PC-3 (cell line): ENCODE results near the gene GRIPAP1. TPM values are rescaled to one million over a fixed set of nuclear protein-coding genes. Genes with fewer than 3 reads are reported as not detected.

Source experiments
- ATAC-seq: fragments of 200-7000 bp; cut with Tn5 transposase; 2 replicates; pipeline ENCODE4 v1.9.1; 2020; ENCODE audit warnings: mild to moderate bottlenecking, moderate library complexity
- BruUV-seq: library from RNA; stranded (reverse); fragments of 400-500 nt; replicated peaks from 2 replicates; lab custom pipeline; 2021; lab: Mats Ljungman, UMichigan
- CTCF ChIA-PET: fragments of 300-600 bp; sonication (Branson Sonifier 250); formaldehyde crosslinking; loops from one replicate; lab custom pipeline; 2022; ENCODE audit warnings: antibody characterized with exemption; lab: Charles Lee
- POLR2A ChIA-PET: fragments of 300-600 bp; sonication (Branson Sonifier 250); formaldehyde crosslinking; loops from one replicate; lab custom pipeline; 2022; ENCODE audit warnings: antibody characterized with exemption; ENCODE audit not compliant: unreplicated experiment; lab: Charles Lee
- DNase-seq: peaks from one replicate; pipeline ENCODE4 v3.0.0-alpha.2; 2015
- H2AFZ ChIP-seq: fragments of 300-600 bp; sonication (generic); 2 replicates; pipeline ENCODE4 v1.6.0; 2016; ENCODE audit warnings: antibody characterized with exemption, low read length
- H3F3A ChIP-seq: fragments of 300-600 bp; sonication (generic); one replicate; pipeline ENCODE4 v1.6.0; 2017; ENCODE audit warnings: antibody characterized with exemption, low read length, control low read depth, mild to moderate bottlenecking; ENCODE audit not compliant: unreplicated experiment
- H3K27ac ChIP-seq: fragments of 300-600 bp; sonication (generic); 2 replicates; pipeline ENCODE4 v1.5.1; 2016; ENCODE audit warnings: mild to moderate bottlenecking, low read length
- H3K27me3 ChIP-seq: fragments of 300-600 bp; sonication (generic); 2 replicates; pipeline ENCODE4 v1.6.1; 2016; ENCODE audit warnings: low read length, mixed read lengths
- H3K36me3 ChIP-seq: fragments of 300-600 bp; sonication (generic); 2 replicates; pipeline ENCODE4 v1.6.1; 2016; ENCODE audit warnings: low read depth, mixed run types, low read length, mixed read lengths
- H3K4me1 ChIP-seq: fragments of 300-600 bp; sonication (generic); 2 replicates; pipeline ENCODE4 v1.5.1; 2016; ENCODE audit warnings: low read length; ENCODE audit not compliant: insufficient read depth
- H3K4me2 ChIP-seq: fragments of 300-600 bp; sonication (generic); 2 replicates; pipeline ENCODE4 v1.6.0; 2016; ENCODE audit warnings: low read length
- H3K4me3 ChIP-seq: fragments of 300-600 bp; sonication (generic); 2 replicates; pipeline ENCODE4 v1.5.1; 2016; ENCODE audit warnings: mild to moderate bottlenecking, low read length, mixed read lengths
- H3K79me2 ChIP-seq: fragments of 300-600 bp; sonication (generic); 2 replicates; pipeline ENCODE4 v1.6.1; 2017; ENCODE audit warnings: low read length, mixed read lengths
- H3K9ac ChIP-seq: fragments of 300-600 bp; sonication (generic); 2 replicates; pipeline ENCODE4 v1.6.0; 2016; ENCODE audit warnings: mild to moderate bottlenecking, low read length
- H3K9me2 ChIP-seq: fragments of 300-600 bp; sonication (generic); replicated peaks from 2 replicates; pipeline ENCODE4 v1.6.1; 2016; ENCODE audit warnings: mixed run types, low read length, mixed read lengths
- H3K9me3 ChIP-seq: fragments of 300-600 bp; sonication (generic); 2 replicates; pipeline ENCODE4 v1.6.1; 2016; ENCODE audit warnings: low read length, mixed read lengths
- H4K20me1 ChIP-seq: fragments of 300-600 bp; sonication (generic); 2 replicates; pipeline ENCODE4 v1.6.1; 2016; ENCODE audit warnings: low read length, mixed read lengths
- EZH2 ChIP-seq: fragments of 300-600 bp; sonication (generic); IDR thresholded peaks from one replicate; pipeline ENCODE4 v1.6.1; 2017; ENCODE audit warnings: antibody characterized with exemption, mild to moderate bottlenecking, low read length; ENCODE audit not compliant: unreplicated experiment
- EZH2phosphoT487 ChIP-seq: fragments of 300-600 bp; sonication (generic); IDR thresholded peaks from 2 replicates; pipeline ENCODE4 v1.6.1; 2018; ENCODE audit warnings: mild to moderate bottlenecking, antibody characterized with exemption, low read length, borderline replicate concordance
- intact Hi-C: fragments of 100-400 bp; cut with micrococcal nuclease; formaldehyde crosslinking; loops from 2 replicates; pipeline ENCODE4 v1.9.0; 2023
- total RNA-seq: library from RNA; depleted of rRNA; stranded (reverse); fragments of >200 nt; gene quantifications from 2 replicates; pipeline ENCODE4 v1.2.3, GENCODE V29; 2014
- TF ChIP-seq, protein P1 (sequence below): fragments of 300-600 bp; sonication (generic); conservative IDR thresholded peaks from 2 replicates; pipeline ENCODE4 v1.5.1; 2017; ENCODE audit warnings: antibody characterized with exemption, low read depth, mild to moderate bottlenecking, low read length

GRIPAP1 gene
- total RNA-seq, 1 experiment from 2014 or later = 31.1 TPM

DNA sequence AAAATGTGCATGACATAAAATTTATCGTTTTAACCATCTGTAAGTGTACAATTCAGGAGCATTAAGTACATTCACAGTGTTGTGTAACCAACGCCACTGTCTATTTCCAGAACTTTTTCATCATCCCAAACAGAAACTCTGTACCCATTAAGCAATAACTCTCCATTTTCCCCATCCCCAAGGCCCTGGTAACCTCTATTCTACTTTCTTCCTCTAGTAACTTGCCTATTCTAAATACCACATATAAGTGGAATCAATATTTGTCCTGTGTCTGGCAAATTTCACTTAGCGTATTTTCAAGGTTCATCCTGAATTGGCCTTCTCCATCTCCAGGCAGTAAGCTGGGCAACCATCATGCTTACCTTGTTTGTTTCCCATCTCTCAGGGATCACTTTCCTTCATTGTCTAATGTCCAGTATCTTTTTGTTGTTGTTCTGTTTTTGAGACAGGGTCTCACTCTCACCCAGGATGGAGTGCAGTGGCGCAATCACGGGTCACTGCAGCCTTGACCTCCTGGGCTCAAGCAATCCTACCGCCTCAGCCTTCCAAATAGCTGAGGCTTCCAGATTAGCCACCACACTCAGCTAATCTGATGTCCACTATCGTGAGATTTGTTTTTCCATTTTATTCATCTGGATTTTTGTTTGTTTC lies 17.7 kb upstream of the GRIPAP1 start:
- POLR2A ChIA-PET = no interaction called here
- H3K9ac ChIP-seq = no peak overlapping the region
- no peaks in the 10 kb centered on the region for H3K9me3 ChIP-seq
- TF ChIP-seq EZH2 (no peak), EZH2phosphoT487 (no peak)
- TF ChIP-seq, protein P1, sequence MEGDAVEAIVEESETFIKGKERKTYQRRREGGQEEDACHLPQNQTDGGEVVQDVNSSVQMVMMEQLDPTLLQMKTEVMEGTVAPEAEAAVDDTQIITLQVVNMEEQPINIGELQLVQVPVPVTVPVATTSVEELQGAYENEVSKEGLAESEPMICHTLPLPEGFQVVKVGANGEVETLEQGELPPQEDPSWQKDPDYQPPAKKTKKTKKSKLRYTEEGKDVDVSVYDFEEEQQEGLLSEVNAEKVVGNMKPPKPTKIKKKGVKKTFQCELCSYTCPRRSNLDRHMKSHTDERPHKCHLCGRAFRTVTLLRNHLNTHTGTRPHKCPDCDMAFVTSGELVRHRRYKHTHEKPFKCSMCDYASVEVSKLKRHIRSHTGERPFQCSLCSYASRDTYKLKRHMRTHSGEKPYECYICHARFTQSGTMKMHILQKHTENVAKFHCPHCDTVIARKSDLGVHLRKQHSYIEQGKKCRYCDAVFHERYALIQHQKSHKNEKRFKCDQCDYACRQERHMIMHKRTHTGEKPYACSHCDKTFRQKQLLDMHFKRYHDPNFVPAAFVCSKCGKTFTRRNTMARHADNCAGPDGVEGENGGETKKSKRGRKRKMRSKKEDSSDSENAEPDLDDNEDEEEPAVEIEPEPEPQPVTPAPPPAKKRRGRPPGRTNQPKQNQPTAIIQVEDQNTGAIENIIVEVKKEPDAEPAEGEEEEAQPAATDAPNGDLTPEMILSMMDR = no peak
- H2AFZ ChIP-seq = no peak overlapping the region
- intact Hi-C loops = no loop called here
- DNase-seq (no peak), ATAC-seq (no peak)
- no peaks in the 10 kb centered on the region for H3K4me1 ChIP-seq
- H3F3A ChIP-seq = no peaks in the 10 kb centered on the region
- H3K4me3 ChIP-seq = no peak overlapping the region
- CTCF ChIA-PET = no interaction called here
- no peaks in the 10 kb centered on the region for H3K79me2 ChIP-seq
- no peaks in the 10 kb centered on the region for H3K9me2 ChIP-seq
- no peaks in the 10 kb centered on the region for H3K36me3 ChIP-seq
- BruUV-seq = no TSS peak
- no peak overlapping the region for H3K27ac ChIP-seq
- no peak overlapping the region for H3K4me2 ChIP-seq
- H3K27me3 ChIP-seq = no peaks in the 10 kb centered on the region
- H4K20me1 ChIP-seq = no peaks in the 10 kb centered on the region

DNA sequence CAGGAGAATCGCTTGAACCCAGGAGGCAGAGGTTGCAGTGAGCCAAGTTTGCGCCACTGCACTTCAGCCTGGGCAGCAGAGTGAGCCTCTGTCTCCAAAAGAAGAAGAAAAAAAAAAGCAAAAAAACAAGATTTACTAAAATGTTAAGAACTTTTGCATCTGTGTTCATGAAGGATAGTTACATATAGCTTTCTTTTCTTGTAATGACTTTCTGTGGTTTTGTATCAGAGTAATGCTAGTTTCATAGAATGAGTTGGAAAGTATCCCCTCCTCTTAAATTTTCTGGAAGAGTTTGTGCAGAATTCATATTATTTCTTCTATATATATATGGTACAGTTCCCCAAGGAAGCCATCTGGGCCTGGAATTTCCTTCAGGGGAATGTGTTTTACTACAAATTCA lies 17.0 kb upstream of the GRIPAP1 start:
- Histone ChIP-seq H3F3A (no peaks in the 10 kb centered on the region), H3K9ac (no peak overlapping the region), H3K9me2 (no peaks in the 10 kb centered on the region), H3K4me1 (no peaks in the 10 kb centered on the region), H4K20me1 (no peaks in the 10 kb centered on the region), H3K9me3 (no peaks in the 10 kb centered on the region), H2AFZ (no peak overlapping the region), H3K4me3 (no peak overlapping the region), H3K4me2 (no peak overlapping the region), H3K36me3 (no peaks in the 10 kb centered on the region), H3K27ac (no peak overlapping the region), H3K79me2 (no peaks in the 10 kb centered on the region), H3K27me3 (no peaks in the 10 kb centered on the region)
- DNase-seq (no peak), ATAC-seq (no peak)
- ChIA-PET CTCF (no interaction called here), POLR2A (no interaction called here)
- intact Hi-C loops = no loop called here
- TF ChIP-seq EZH2phosphoT487 (no peak), EZH2 (no peak)
- TF ChIP-seq, protein P1 = no peak
- no TSS peak for BruUV-seq

DNA sequence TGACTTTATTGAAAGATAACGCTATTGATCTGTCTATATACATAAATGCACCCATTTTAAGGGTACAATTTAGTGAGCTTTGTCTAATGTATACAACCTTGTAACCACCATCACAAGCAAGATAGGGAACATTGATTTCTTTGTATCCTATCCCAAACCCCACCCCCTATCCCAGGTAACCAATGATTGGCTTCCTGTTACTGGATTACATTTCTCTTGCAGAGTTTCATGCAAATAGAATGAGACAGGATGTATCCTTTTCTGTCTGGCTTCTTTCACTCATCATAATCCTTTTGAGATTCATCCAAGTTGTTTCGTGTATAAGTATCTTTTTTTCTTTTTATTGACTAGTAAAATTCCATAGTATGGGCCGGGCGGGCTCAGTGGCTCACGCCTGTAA lies 1.6 kb upstream of the GRIPAP1 start:
- peak; percentile 73 for ATAC-seq
- no peak overlapping the region for H3K9ac ChIP-seq
- 0 out of 2 replicates have a peak, but pooled peaks cover 3% of the 10 kb centered on the region for H3K9me2 ChIP-seq
- no peaks in the 10 kb centered on the region for H3F3A ChIP-seq
- H3K27ac ChIP-seq = no peak overlapping the region
- H2AFZ ChIP-seq = peak overlapping the region; percentile 74
- ChIA-PET POLR2A (interaction anchor here (0.6 kb wide), 1 partner anchor 36 kb away, joined by 9 read pairs; no protein-coding TSS in a partner anchor), CTCF (no interaction called here)
- peaks cover 15% of the 10 kb centered on the region for H3K79me2 ChIP-seq
- DNase-seq = peak; percentile 60
- TF ChIP-seq EZH2phosphoT487 (no peak), EZH2 (no peak)
- TF ChIP-seq, protein P1 = no peak
- no peaks in the 10 kb centered on the region for H3K36me3 ChIP-seq
- no TSS peak for BruUV-seq
- no peaks in the 10 kb centered on the region for H4K20me1 ChIP-seq
- H3K4me1 ChIP-seq = no peaks in the 10 kb centered on the region
- H3K27me3 ChIP-seq = no peaks in the 10 kb centered on the region
- peak overlapping the region; percentile 69 for H3K4me2 ChIP-seq
- intact Hi-C loops = no loop called here
- peak overlapping the region; percentile 49 for H3K4me3 ChIP-seq
- H3K9me3 ChIP-seq = no peaks in the 10 kb centered on the region
